ENCODE data around the gene ORAI2.

- TF ChIP-seq CTCF (conservative IDR thresholded peaks at IDR 0.05 in 1 of 2, IDR thresholded peaks at IDR 0.05 in 1 of 2; ENCODE audit: low read depth in 1 of 2, low read length in 2 of 2) (no peak), EZH2 (IDR thresholded peaks at IDR 0.05; ENCODE audit: low read length, missing control alignments) (no peak)
These were observed 22.2 kb downstream of the ORAI2 start for GRCh38 chr7:102455596-102455995.
